ENCODE results near the gene SELP.
"Not testable (repeated sequence)": the region's sequence is repeated elsewhere in the genome, so short reads cannot be mapped to it uniquely, and the experiment has no call there.

DNA sequence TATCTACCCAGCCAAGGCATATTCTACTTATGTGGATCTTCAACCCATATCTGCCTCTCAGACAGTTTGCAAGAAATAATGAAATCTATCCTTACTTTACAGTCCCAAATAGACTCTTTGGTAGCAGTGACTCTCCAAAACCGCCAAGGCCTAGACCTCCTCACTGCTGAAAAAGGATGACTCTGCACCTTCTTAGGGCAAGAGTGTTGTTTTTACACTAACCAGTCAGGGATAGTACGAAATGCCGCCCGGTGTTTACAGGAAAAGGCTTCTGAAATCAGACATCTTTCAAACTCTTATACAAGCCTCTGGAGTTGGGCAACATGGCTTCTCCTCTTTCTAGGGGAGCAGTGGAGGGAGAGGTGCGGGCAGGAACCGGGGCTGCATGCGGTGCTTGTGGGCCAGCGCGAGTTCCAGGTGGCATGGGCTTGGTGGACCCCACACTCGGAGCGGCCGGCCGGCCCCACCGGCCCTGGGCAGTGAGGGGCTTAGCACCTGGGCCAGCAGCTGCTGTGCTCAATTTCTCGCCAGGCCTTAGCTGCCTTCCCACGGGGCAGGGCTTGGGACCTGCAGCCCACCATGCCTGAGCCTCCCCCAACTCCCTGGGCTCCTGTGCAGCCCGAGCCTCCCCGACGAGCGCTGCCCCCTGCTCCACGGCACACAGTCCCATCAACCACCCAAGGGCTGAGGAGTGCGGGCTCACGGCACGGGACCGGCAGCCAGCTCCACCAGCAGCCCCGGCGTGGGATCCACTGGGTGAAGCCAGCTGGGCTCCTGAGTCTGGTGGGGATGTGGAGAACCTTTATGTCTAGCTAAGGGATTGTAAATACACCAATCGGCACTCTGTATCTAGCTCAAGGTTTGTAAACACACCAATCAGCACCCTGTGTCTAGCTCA is 38.0 kb upstream of the SELP start:
- not testable (repeated sequence) for TF ChIP-seq GATA1 (IDR thresholded peaks at IDR 0.05; ENCODE audit: low read depth, low read length); POLR2A (IDR thresholded peaks at IDR 0.05; ENCODE audit: low read length)

All from erythroblast (primary cell).